Naive B cell (primary cell): ENCODE data around the gene STX5. TPM values are rescaled to one million over a fixed set of nuclear protein-coding genes. Genes with fewer than 3 reads are reported as not detected.
"Not testable (repeated sequence)": the region's sequence is repeated elsewhere in the genome, so short reads cannot be mapped to it uniquely, and the experiment has no call there.

ENCODE experiments used
- ATAC-seq, 2 donors: fragments of 150-1000 bp; cut with Tn5 transposase; 2 replicates each; pipeline ENCODE4 v1.10.0; 2021; ENCODE audit warnings: low read depth in 2 of 2, mild to moderate bottlenecking in 2 of 2, moderate library complexity in 2 of 2
- DNase-seq: peaks from one replicate; pipeline ENCODE4 v3.0.0; 2022
- H3K27ac Mint-ChIP-seq, 6 donors: one replicate each; pipeline ENCODE4 v1.8.0; 2020 to 2022; ENCODE audit warnings: mild to moderate bottlenecking in 6 of 6, mixed read lengths in 6 of 6, moderate library complexity in 5 of 6, inconsistent platforms in 2 of 6
- H3K27me3 Mint-ChIP-seq, 3 donors: one replicate each; pipeline ENCODE4 v1.8.0; 2021 to 2022; ENCODE audit warnings: mixed read lengths in 3 of 3, mild to moderate bottlenecking in 1 of 3
- H3K36me3 Mint-ChIP-seq, 2 donors: one replicate each; pipeline ENCODE4 v1.8.0; 2020 to 2022; ENCODE audit warnings: mixed read lengths in 2 of 2, inconsistent platforms in 1 of 2, mild to moderate bottlenecking in 1 of 2
- H3K4me1 Mint-ChIP-seq, 3 donors: one replicate each; pipeline ENCODE4 v1.8.0; 2020 to 2022; ENCODE audit warnings: mixed read lengths in 3 of 3, inconsistent platforms in 1 of 3, mild to moderate bottlenecking in 1 of 3, moderate library complexity in 1 of 3
- H3K4me3 Mint-ChIP-seq, 8 donors: one replicate each; pipeline ENCODE4 v1.8.0; 2020 to 2022; ENCODE audit warnings: mild to moderate bottlenecking in 8 of 8, mixed read lengths in 8 of 8, moderate library complexity in 8 of 8, inconsistent platforms in 2 of 8
- H3K9me3 Mint-ChIP-seq, 7 donors: one replicate each; pipeline ENCODE4 v1.8.0; 2020 to 2022; ENCODE audit warnings: mixed read lengths in 7 of 7, mild to moderate bottlenecking in 5 of 7, inconsistent platforms in 2 of 7, moderate library complexity in 1 of 7
- polyA plus RNA-seq, 6 donors: library from polyadenylated mRNA; unstranded; fragments of 300-500 nt; fragmentation: Illumina TruSeq; gene quantifications; one replicate each; pipeline ENCODE4 v1.2.3, GENCODE V29; 2021; ENCODE audit warnings: low read depth in 6 of 6

The STX5 gene
- polyA plus RNA-seq, 6 donors from 2014 or later: 46.4 to 64.2 (median 51.5) TPM

DNA sequence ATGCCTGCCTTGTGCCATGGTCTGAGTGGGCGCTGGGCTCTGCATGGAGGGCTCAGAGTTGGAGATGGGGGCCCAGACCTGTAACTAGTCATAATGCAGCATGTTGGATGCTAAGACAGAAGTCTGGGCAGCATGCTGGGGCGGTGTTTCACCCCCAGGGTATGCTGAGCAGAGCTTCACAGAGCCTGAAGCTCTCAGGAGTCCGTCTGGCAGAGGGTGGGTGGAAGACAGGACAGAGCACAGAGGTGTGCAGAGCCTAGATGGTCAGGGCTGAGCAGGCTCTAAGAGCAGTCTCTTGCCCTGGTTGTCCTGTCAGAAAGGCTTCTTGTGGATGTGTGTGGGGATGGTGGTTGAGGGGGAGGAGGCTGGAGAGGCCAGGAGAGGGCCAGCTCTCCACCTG, 53.4 kb downstream of the STX5 start:
- Mint-ChIP-seq H3K27me3 (no peaks in the 10 kb centered on the region), H3K27ac (peak overlapping the region in 3 of 6 donors; percentile 57 to 61 (median 59)), H3K4me3 (no peak overlapping the region), H3K4me1 (peaks cover 4 to 10% (median 5%) of the 10 kb centered on the region in 3 donors), H3K36me3 (peaks cover 8% of the 10 kb centered on the region in 2 donors), H3K9me3 (no peaks in the 10 kb centered on the region)
- DNase-seq: no peak
- no peak for ATAC-seq

DNA sequence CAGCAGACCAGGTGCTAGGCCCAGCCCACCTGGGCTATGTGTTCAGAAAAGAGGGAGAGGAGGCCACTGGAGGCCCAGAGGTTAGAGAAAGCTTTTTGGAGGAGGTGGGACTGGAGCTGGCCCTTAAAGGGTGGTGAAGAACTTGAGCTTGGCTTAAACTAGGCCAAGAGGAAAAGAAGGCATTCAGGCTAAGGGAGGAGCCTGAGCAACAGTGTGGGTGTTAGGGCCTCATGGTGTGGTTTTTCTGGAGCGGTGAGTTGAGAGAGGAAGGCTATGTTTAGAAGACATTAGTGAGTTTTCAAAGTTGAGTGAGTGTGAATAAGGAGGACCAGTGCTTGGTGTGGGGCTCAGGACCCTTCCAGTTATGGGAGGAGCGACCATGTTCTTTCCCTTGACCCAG, 54.5 kb downstream of the STX5 start:
- ATAC-seq (no peak), DNase-seq (no peak)
- Mint-ChIP-seq H3K27me3 (no peaks in the 10 kb centered on the region), H3K4me3 (peak overlapping the region in 1 of 8 donors; percentile 37), H3K27ac (peak overlapping the region in 2 of 6 donors; percentile 60 to 93), H3K9me3 (no peaks in the 10 kb centered on the region), H3K4me1 (peaks cover 5 to 14% (median 6%) of the 10 kb centered on the region in 3 donors), H3K36me3 (peaks cover 8% of the 10 kb centered on the region in 2 donors)

DNA sequence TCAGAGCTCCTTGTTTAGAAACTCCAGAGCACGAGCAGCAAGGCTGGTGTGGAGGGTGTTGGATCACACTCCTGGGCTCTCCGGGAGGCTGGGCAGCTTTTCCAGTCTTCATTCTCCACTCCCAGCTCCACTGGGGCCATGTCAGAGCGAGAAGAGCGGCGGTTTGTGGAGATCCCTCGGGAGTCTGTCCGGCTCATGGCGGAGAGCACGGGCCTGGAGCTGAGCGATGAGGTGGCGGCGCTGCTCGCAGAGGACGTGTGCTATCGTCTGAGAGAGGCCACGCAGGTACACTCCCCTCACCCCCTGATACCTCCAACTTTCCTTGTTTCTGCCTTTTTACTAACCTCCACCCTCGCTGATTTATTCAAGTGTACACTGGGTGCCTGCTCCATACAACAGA, 56.2 kb downstream of the STX5 start:
- Mint-ChIP-seq H3K27ac (peak overlapping the region in 1 of 6 donors; percentile 54), H3K36me3 (peaks cover 8% of the 10 kb centered on the region in 2 donors), H3K4me1 (peaks cover 17 to 28% (median 22%) of the 10 kb centered on the region in 3 donors), H3K9me3 (no peaks in the 10 kb centered on the region), H3K4me3 (peak overlapping the region in 2 of 8 donors; percentile 3 to 9), H3K27me3 (no peaks in the 10 kb centered on the region)
- no peak for ATAC-seq
- DNase-seq: no peak

DNA sequence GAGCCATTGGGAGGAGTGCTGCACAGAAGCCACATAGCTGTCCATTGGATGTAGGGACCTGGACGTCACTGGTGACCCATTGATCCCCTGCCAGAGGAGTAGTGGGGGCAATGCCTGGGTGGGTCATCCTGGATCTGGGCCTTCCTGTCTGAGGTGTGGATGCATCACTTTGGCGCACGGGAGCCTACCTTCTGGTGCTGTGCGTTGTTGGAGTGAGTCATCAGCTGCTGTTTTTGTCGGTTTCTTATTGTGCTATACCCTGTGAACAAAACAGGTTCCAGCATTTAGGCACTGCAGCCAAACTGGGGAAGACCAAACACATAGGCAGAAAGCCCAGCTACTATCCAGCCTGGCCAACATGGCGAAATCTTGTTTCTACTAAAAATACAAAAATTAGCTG, 57.4 kb downstream of the STX5 start:
- no peaks in the 10 kb centered on the region for H3K9me3 Mint-ChIP-seq
- H3K4me3 Mint-ChIP-seq: peak overlapping the region in 1 of 8 donors; percentile 68
- DNase-seq (no peak), ATAC-seq (no peak)
- H3K27me3 Mint-ChIP-seq: no peaks in the 10 kb centered on the region
- H3K4me1 Mint-ChIP-seq: peaks cover 26 to 41% (median 33%) of the 10 kb centered on the region in 3 donors
- peak overlapping the region in 1 of 6 donors; percentile 34 for H3K27ac Mint-ChIP-seq
- H3K36me3 Mint-ChIP-seq: peaks cover 8% of the 10 kb centered on the region in 2 donors

DNA sequence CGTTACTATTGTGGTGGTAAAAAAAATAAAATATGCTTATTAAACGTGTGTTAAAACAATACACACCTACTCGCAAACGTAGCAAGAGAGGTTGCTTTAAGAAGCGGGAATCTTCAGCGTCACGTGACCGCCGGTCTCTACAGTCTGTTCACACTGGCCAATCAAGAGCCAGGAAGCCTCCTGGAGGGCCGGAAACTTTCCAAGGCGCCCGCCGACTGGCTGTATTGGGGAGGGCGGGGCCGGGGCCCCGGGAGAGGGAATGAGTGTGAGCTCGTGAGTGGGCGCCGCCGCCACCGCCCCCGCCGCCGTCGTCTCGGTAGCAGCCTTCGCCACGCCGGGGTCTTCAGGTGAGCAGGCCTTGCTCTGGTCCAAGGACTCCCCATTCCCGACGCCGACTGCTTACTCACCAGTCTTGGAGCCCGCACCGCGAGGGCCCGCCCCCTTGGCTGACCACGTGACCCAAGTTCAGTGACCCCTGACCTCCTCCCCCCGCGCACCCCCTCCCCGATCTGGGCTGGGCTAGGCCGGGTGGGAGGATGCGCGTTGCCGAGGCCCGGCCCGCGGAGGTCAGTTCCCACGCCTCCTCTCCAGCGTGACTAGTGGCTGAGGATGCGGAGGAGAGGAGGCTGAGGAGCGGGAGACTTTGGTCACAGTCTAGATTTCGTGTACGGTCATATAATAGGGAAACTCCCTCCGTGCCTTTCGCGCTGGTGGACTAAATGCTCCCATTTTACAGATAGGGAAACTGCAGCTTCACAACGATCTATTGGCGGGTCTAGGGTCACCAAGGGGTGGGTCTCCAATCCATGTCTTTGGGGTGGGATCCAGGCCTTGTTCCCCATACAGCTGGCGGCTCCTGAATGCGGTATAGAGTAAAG, 60.5 kb downstream of the STX5 start, which contains the start of gene TAF6L:
TSS of gene TAF6L (plus strand) at position 253 of the 878 bp plus-strand sequence. CDS start 4,388 bp downstream, outside the sequence.
- Mint-ChIP-seq H3K4me1 (peaks cover 26 to 36% (median 34%) of the 10 kb centered on the region in 3 donors), H3K27ac (peak within 1 kb of the TSS; percentile 89 to 99 (median 96)), H3K36me3 (peaks cover 0 to 5% of the 10 kb centered on the region in 2 donors), H3K9me3 (no peaks in the 10 kb centered on the region), H3K4me3 (peak within 1 kb of the TSS; percentile 88 to 99 (median 95)), H3K27me3 (no peaks in the 10 kb centered on the region)
- DNase-seq (peak; percentile 76), ATAC-seq (peak; percentile 73)

DNA sequence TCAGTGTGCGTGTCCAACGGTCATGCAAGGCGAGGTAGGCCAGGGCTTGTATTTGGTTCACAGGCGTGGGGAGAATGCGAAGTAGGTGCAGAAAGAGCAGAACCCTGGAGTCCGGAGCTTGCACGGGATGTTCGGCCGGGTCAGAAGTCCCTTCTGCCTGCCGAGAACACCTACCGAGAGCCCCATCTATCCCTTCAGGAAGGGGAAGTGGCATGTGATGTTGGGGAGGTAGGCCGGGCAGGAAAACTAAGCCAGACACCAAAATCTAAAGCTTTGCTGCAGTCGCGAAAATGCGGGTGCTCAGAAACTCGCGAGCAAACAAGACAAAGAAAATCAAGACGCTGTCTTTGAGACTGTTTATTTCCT, 61.1 kb downstream of the STX5 start:
- no peaks in the 10 kb centered on the region for H3K27me3 Mint-ChIP-seq
- peak overlapping the region; percentile 89 to 99 (median 96) for H3K27ac Mint-ChIP-seq
- DNase-seq: no peak
- ATAC-seq: peak; percentile 1 to 2
- H3K4me3 Mint-ChIP-seq: peak overlapping the region; percentile 88 to 99 (median 95)
- peaks cover 0 to 9% of the 10 kb centered on the region in 2 donors for H3K36me3 Mint-ChIP-seq
- H3K4me1 Mint-ChIP-seq: peaks cover 26 to 39% (median 34%) of the 10 kb centered on the region in 3 donors
- no peaks in the 10 kb centered on the region for H3K9me3 Mint-ChIP-seq

DNA sequence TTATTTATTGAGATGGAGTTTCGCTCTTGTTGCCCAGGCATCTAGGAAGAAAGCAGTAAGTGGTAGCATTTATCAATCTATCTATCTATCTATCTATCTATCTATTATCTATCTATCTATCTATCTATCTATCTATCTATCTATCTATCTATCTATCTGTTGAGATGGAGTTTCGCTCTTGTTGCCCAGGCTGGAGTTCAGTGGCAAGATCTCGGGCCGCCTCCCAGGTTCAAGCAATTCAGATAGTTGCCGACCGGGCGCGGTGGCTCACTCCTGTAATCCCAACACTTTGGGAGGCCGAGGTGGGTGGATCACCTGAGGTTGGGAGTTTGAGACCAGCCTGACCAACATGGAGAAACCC, 71.0 kb downstream of the STX5 start:
- ATAC-seq, H3K9me3 Mint-ChIP-seq, DNase-seq, H3K27me3 Mint-ChIP-seq, H3K36me3 Mint-ChIP-seq: not testable (repeated sequence)
- H3K4me1 Mint-ChIP-seq: peaks cover 16 to 37% (median 22%) of the 10 kb centered on the region in 3 donors
- H3K4me3 Mint-ChIP-seq: peak overlapping the region; percentile 93 to 99 (median 98)
- H3K27ac Mint-ChIP-seq: peak overlapping the region in 3 of 6 donors; percentile 91 to 98 (median 96)

DNA sequence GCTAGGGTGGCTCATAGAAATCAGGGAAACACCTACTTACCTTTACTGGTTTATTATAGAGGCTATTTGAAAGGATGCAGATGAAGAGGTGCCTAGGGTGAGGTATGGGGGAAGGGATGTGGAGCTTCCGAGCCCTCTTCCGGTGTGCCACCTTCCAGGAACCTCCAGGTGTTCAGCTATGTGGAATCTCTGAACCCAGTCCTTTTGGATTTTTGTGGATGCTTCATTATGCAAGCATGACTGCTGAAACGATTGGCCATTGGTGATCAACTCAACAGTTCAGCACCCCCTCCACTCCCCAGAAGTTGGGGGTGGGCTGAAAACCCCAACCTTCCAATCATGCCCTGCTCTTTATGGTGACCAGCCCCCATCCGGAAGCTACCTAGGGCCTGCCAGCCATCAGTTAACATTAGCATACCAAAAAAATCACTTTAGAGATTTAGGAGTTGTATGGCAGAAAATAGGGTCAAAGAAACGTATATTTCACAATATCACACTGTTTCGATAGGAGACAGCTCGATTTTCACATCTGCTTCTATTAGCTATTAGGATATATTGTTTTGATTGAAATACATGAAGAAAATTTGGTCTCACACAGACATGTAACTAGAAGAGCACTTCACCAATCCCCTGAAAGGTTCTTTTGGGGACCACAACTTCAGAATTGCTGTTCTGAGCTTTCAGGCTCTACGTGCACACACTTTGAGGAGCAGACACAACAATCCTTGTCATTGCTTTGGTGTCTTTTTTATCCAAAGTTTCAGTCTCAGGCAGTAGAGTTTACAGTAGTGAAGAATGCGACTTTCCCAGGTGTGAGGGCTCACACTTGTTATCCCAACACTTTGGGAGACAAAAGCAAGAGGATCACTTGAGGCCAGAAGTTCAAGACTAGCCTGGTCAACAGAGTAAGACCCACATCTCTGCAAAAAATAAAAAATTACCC, 73.7 kb downstream of the STX5 start:
- H3K36me3 Mint-ChIP-seq: peaks cover 0 to 3% of the 10 kb centered on the region in 2 donors
- H3K4me3 Mint-ChIP-seq: peak overlapping the region in 2 of 8 donors; percentile 1 to 48
- H3K27ac Mint-ChIP-seq: no peak overlapping the region
- no peaks in the 10 kb centered on the region for H3K9me3 Mint-ChIP-seq
- no peaks in the 10 kb centered on the region for H3K27me3 Mint-ChIP-seq
- DNase-seq: no peak
- ATAC-seq: no peak
- peaks cover 20 to 33% (median 29%) of the 10 kb centered on the region in 3 donors for H3K4me1 Mint-ChIP-seq

Other genes starting within 250 kb of the STX5 start
- gene TUT1, start 240.5 kb downstream of the STX5 start, polyA plus RNA-seq: 10 to 100 TPM; 12.7 to 20.8 (median 16.2) TPM
- gene MTA2, start 230.2 kb downstream of the STX5 start, polyA plus RNA-seq: 10 to 100 TPM in 5 of 6 donors, 1 to 10 TPM in 1; 3.4 to 27.5 (median 17.8) TPM
- gene EML3, start 219.3 kb downstream of the STX5 start, polyA plus RNA-seq: 10 to 100 TPM in 5 of 6 donors, 1 to 10 TPM in 1; 9.7 to 15.5 (median 12.5) TPM
- gene ROM1, start 218.8 kb downstream of the STX5 start, polyA plus RNA-seq: 1 to 10 TPM in 1 of 6 donors, under 1 TPM in 4, not detected in 1; 0.55 to 1.6 (median 0.66) TPM
- gene B3GAT3, start 210.1 kb downstream of the STX5 start, polyA plus RNA-seq: 10 to 100 TPM; 26.1 to 43.9 (median 30.8) TPM
- gene GANAB, start 185.4 kb downstream of the STX5 start, polyA plus RNA-seq: 100 to 1,000 TPM; 140 to 158 (median 149) TPM
- 10 to 100 TPM; 18.3 to 40.1 (median 28.7) TPM for gene INTS5, start 178.7 kb downstream of the STX5 start, polyA plus RNA-seq
- 10 to 100 TPM; 37.9 to 89.1 (median 77.2) TPM for gene C11orf98, start 166.8 kb downstream of the STX5 start, polyA plus RNA-seq
- gene CSKMT, start 166.7 kb downstream of the STX5 start, polyA plus RNA-seq: 1 to 10 TPM; 2.1 to 8.4 (median 4.8) TPM
- gene UQCC3, start 160.4 kb downstream of the STX5 start, polyA plus RNA-seq: 10 to 100 TPM in 5 of 6 donors, 1 to 10 TPM in 1; 7.7 to 11.4 (median 10.4) TPM
- 10 to 100 TPM in 1 of 6 donors, 1 to 10 TPM in 5; 3.5 to 12.4 (median 5.1) TPM for gene LBHD1, start 159.8 kb downstream of the STX5 start, polyA plus RNA-seq
- gene UBXN1, start 153.0 kb downstream of the STX5 start, polyA plus RNA-seq: 100 to 1,000 TPM; 150 to 226 (median 216) TPM
- not detected for gene LRRN4CL, start 142.5 kb downstream of the STX5 start, polyA plus RNA-seq
- gene BSCL2, start 124.6 kb downstream of the STX5 start, polyA plus RNA-seq: 10 to 100 TPM; 49.6 to 98.5 (median 57.6) TPM
- gene GNG3, start 124.4 kb downstream of the STX5 start, polyA plus RNA-seq: 10 to 100 TPM in 4 of 6 donors, 1 to 10 TPM in 2; 5.3 to 21.2 (median 16.9) TPM
- 1 to 10 TPM in 4 of 6 donors, under 1 TPM in 2; 0.61 to 2.9 (median 1.1) TPM for gene HNRNPUL2, start 104.6 kb downstream of the STX5 start, polyA plus RNA-seq
- 10 to 100 TPM; 12.1 to 45.9 (median 21.6) TPM for gene TTC9C, start 103.6 kb downstream of the STX5 start, polyA plus RNA-seq
- 10 to 100 TPM in 1 of 6 donors, 1 to 10 TPM in 5; 3.7 to 12.9 (median 6.4) TPM for gene ZBTB3, start 77.9 kb downstream of the STX5 start, polyA plus RNA-seq
- 100 to 1,000 TPM; 249 to 395 (median 290) TPM for gene POLR2G, start 70.5 kb downstream of the STX5 start, polyA plus RNA-seq
- 10 to 100 TPM in 2 of 6 donors, 1 to 10 TPM in 4; 8.3 to 14.3 (median 9.5) TPM for gene TAF6L, start 60.7 kb downstream of the STX5 start, polyA plus RNA-seq
- gene TMEM179B, start 44.6 kb downstream of the STX5 start, polyA plus RNA-seq: 100 to 1,000 TPM; 145 to 275 (median 160) TPM
- 10 to 100 TPM; 28.9 to 52.5 (median 45.3) TPM for gene TMEM223, start 40.0 kb downstream of the STX5 start, polyA plus RNA-seq
- 100 to 1,000 TPM in 2 of 6 donors, 10 to 100 TPM in 4; 60.9 to 121 (median 90.6) TPM for gene NXF1, start 26.6 kb downstream of the STX5 start, polyA plus RNA-seq
- gene TEX54, start 790 bp upstream of the STX5 start, polyA plus RNA-seq: 1 to 10 TPM in 5 of 6 donors, not detected in 1; 2.3 to 7.0 (median 3.7) TPM
- gene WDR74, start 7.5 kb upstream of the STX5 start, polyA plus RNA-seq: 10 to 100 TPM; 42.0 to 77.0 (median 54.6) TPM
- gene SLC3A2, start 48.8 kb upstream of the STX5 start, polyA plus RNA-seq: 100 to 1,000 TPM in 2 of 6 donors, 10 to 100 TPM in 4; 63.1 to 135 (median 81.1) TPM
- gene CHRM1, start 89.3 kb upstream of the STX5 start, polyA plus RNA-seq: not detected
- not detected for gene SLC22A6, start 152.9 kb upstream of the STX5 start, polyA plus RNA-seq
- gene SLC22A8, start 183.8 kb upstream of the STX5 start, polyA plus RNA-seq: not detected